Measurements from ENCODE around the gene USP3.

USP3 gene, protein sequence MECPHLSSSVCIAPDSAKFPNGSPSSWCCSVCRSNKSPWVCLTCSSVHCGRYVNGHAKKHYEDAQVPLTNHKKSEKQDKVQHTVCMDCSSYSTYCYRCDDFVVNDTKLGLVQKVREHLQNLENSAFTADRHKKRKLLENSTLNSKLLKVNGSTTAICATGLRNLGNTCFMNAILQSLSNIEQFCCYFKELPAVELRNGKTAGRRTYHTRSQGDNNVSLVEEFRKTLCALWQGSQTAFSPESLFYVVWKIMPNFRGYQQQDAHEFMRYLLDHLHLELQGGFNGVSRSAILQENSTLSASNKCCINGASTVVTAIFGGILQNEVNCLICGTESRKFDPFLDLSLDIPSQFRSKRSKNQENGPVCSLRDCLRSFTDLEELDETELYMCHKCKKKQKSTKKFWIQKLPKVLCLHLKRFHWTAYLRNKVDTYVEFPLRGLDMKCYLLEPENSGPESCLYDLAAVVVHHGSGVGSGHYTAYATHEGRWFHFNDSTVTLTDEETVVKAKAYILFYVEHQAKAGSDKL

DNA sequence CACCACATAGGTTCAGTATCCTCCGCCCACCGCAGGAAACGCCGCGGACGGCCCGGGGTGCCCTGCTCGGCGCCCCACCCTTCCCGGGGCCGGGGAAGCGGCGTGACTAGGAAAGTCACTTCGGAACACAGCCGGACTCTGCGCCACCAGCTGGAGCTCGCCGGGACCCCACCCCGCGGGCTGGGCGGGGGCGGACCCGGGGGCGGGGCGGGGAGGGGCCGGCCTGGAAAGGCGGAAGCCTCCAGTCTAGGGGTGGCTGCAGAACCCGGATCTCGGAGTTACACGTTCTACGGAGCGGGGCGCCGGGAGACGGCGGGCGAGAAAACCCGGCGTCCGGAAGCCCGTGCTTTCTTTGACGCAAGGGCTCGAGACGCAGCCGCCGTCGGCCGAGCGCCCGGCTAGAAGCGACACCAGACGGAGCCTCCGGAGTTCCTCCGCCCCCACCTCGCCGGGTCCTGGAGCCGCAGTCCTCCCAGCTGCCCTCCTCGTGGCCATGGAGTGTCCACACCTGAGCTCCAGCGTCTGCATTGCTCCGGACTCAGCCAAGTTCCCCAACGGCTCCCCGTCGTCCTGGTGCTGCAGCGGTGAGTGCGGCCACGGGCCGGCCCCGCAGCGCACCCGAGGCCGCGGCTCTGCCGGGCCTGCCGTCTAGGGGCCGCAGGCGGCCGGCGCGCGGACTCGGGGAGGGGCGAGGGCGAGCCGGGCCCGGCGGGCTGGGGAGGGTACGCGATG is at the start of gene USP3:
TSS of gene USP3 (plus strand) at position 347 of the 732 bp plus-strand sequence. CDS start at position 494, 147 bp downstream.
- Mint-ChIP-seq H3K4me1 (peaks cover 69% of the 10 kb centered on the region), H3K9me3 (no peaks in the 10 kb centered on the region), H3K27ac (peak within 1 kb of the TSS; percentile 100), H3K36me3 (peaks cover 31% of the 10 kb centered on the region), H3K4me3 (peak within 1 kb of the TSS; percentile 87)
- ATAC-seq (peak; percentile 77), DNase-seq (ENCODE audit: low spot score in 2 of 2) (peak; percentile 97 to 99)

DNA sequence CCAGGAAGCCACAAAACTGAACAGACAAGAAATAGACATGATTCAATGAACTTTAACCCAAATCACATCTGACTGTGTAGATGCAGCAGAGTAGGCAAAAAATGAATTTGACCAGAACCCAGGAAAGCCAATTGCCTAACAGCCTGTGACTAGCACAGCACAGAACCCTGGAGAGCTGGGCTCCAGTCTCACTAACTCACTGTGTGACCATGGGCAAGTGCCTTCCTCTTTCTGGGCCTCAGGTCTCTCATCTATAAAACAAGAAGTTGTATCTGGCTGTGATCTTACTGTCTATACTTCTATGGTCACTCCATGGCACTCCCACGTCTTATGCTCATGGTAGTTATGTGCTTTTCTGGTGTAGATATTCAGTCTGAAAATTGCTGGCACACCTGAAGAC is 48.1 kb upstream of the USP3 start:
- no peaks in the 10 kb centered on the region for H3K9me3 Mint-ChIP-seq
- ATAC-seq (no peak), DNase-seq (ENCODE audit: low spot score in 2 of 2) (no peak)
- no peaks in the 10 kb centered on the region for H3K36me3 Mint-ChIP-seq
- H3K4me3 Mint-ChIP-seq, result no peak overlapping the region
- H3K27ac Mint-ChIP-seq, result no peak overlapping the region
- H3K4me1 Mint-ChIP-seq, result no peaks in the 10 kb centered on the region

DNA sequence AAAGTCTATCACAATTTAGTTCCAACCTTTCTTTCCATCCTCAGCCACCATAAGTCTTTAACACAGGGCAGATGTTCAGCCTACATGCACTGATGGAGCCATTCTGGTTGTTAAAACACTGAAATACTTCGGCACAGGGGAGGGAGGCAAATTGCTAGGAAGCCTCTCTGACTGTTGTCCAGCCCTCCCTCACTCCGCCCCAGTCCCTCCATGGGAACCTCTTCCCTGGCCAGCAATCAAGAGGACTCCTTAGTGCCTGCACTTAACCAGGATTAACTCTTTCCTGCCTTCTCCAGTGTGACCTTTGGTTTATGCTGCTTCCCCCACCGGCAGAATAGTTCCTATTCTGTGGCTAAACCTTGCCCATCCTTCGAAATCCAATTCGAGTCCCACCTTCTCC is 47.0 kb upstream of the USP3 start:
- Mint-ChIP-seq H3K27ac (no peak overlapping the region), H3K9me3 (no peaks in the 10 kb centered on the region), H3K4me1 (no peaks in the 10 kb centered on the region), H3K36me3 (no peaks in the 10 kb centered on the region), H3K4me3 (no peak overlapping the region)
- no peak for DNase-seq (ENCODE audit: low spot score in 2 of 2)
- ATAC-seq, result no peak

GRCh38 chr15:63458026-63458425 is 46.4 kb upstream of the USP3 start:
- Mint-ChIP-seq H3K36me3 (no peaks in the 10 kb centered on the region), H3K9me3 (no peaks in the 10 kb centered on the region), H3K27ac (no peak overlapping the region), H3K4me1 (no peaks in the 10 kb centered on the region), H3K4me3 (no peak overlapping the region)
- ATAC-seq, result no peak
- DNase-seq (ENCODE audit: low spot score in 2 of 2), result no peak

DNA sequence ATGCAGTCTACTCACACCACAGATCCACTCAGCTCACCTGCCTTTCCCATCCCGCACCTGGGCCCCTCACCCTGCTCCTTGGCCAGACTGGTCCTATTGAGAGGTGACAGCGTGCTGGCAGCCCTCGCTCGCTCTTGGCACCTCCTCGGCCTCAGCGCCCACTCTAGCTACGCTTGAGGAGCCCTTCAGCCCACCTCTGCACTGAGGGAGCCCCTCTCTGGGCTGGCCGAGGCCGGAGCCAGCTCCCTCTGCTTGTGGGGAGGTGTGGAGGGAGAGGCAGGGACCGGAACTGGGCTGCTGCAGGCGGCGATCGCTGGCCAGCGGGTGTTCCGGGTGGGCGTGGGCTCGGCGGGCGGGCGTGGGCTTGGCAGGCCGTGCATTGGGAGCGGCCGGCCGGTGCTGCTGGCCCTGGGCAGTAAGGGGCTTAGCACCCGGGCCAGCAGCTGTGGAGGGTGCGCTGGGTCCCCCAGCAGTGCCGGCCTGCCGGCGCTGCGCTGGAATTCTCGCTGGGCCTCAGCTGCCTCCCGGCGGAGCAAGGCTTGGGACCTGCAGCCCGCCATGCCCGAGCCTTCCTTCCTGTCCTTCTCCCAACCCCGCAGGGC is 45.5 kb upstream of the USP3 start:
- DNase-seq (ENCODE audit: low spot score in 2 of 2) (no peak), ATAC-seq (no peak)
- no peaks in the 10 kb centered on the region for H3K4me1 Mint-ChIP-seq
- no peaks in the 10 kb centered on the region for H3K36me3 Mint-ChIP-seq
- H3K27ac Mint-ChIP-seq, result no peak overlapping the region
- H3K9me3 Mint-ChIP-seq, result no peaks in the 10 kb centered on the region
- no peak overlapping the region for H3K4me3 Mint-ChIP-seq

DNA sequence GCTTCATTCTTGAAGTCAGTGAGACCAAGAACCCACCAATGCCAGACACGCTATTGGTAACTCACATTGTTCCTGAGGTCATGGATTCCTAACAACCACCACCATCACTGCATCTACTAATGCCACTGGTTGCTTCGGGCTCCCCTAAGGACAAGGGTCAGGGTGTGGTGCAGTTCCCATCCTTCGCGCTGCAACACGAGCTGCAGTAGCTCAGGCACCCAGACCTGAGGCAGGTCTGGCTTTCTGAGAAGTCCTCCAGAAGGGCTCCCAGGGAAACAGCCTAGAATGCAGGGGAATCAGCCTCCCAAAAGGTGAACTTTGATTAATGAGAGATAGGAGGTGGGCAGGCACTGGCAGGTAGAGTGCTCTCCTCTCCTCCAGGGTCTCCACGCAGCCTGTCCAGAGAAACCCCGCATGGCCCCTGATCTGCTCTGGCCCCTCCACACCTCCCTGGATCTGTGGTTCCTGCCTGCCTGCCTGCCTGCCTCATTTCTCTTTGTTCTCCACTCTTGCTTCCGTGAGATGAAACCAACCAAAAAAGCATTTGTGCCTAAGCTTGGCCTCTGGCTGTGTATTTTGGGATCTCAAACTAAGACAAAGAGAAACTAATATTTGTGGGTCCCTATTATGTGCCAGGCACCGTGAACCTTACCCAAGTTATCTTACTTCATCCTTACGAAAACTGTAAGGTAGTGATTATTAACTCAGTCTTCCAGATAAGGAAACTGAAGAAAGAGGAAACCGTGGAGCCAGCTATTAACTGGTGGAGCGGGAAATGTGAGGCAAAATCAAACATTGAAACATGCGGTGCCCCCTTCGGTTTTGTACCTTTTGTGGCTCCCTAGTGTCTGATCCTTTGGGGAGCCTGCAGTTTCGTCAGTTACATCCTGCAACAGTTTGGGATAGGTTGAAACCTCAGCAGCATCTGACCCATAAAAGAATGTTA is 43.9 kb upstream of the USP3 start:
- no peak for ATAC-seq
- H3K4me3 Mint-ChIP-seq, result no peak overlapping the region

GRCh38 chr15:63461230-63461985 is 43.0 kb upstream of the USP3 start:
- Mint-ChIP-seq H3K4me3 (no peak overlapping the region), H3K27ac (no peak overlapping the region), H3K9me3 (no peaks in the 10 kb centered on the region), H3K4me1 (peaks cover 2% of the 10 kb centered on the region), H3K36me3 (no peaks in the 10 kb centered on the region)
- DNase-seq (ENCODE audit: low spot score in 2 of 2) (no peak), ATAC-seq (no peak)

More for the DNA sequence above, 43.9 kb upstream of the USP3 start:
- no peaks in the 10 kb centered on the region for H3K4me1 Mint-ChIP-seq
- H3K36me3 Mint-ChIP-seq, result no peaks in the 10 kb centered on the region
- H3K27ac Mint-ChIP-seq, result no peak overlapping the region
- no peaks in the 10 kb centered on the region for H3K9me3 Mint-ChIP-seq
- DNase-seq (ENCODE audit: low spot score in 2 of 2), result no peak

GRCh38 chr15:63462088-63462487 is 42.3 kb upstream of the USP3 start:
- H3K9me3 Mint-ChIP-seq, result no peaks in the 10 kb centered on the region
- H3K4me3 Mint-ChIP-seq, result no peak overlapping the region
- H3K36me3 Mint-ChIP-seq, result no peaks in the 10 kb centered on the region
- no peak for ATAC-seq
- H3K4me1 Mint-ChIP-seq, result peaks cover 8% of the 10 kb centered on the region
- no peak for DNase-seq (ENCODE audit: low spot score in 2 of 2)
- no peak overlapping the region for H3K27ac Mint-ChIP-seq

- Mint-ChIP-seq H3K27ac (no peak overlapping the region), H3K9me3 (no peaks in the 10 kb centered on the region), H3K4me1 (peaks cover 8% of the 10 kb centered on the region), H3K36me3 (no peaks in the 10 kb centered on the region), H3K4me3 (no peak overlapping the region)
- ATAC-seq, result no peak
- no peak for DNase-seq (ENCODE audit: low spot score in 2 of 2)
Observed at GRCh38 chr15:63463036-63463435, 41.4 kb upstream of the USP3 start.

DNA sequence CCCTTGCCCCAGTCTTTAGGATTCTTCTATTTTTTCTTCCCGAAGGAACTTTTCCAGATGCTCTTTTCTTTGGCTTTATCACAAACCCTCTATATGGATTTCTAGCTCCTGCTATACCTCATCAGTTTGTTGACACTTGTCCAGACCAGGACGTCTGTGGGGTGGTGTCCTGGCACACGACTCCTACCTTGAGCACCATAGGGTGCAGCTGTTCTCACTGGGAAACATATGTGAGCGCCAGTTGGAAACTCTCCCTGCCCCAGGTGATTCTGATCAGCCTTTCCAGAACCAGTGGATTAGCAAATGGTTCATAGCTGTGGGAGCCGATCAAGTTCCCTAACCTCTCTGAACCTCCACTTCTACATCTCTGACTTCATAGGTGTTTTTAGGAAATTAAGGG is 40.6 kb upstream of the USP3 start:
- peaks cover 9% of the 10 kb centered on the region for H3K4me1 Mint-ChIP-seq
- no peak overlapping the region for H3K27ac Mint-ChIP-seq
- H3K9me3 Mint-ChIP-seq, result no peaks in the 10 kb centered on the region
- no peak overlapping the region for H3K4me3 Mint-ChIP-seq
- DNase-seq (ENCODE audit: low spot score in 2 of 2) (no peak), ATAC-seq (no peak)
- H3K36me3 Mint-ChIP-seq, result no peaks in the 10 kb centered on the region

GRCh38 chr15:63465104-63465503 is 39.3 kb upstream of the USP3 start:
- Mint-ChIP-seq H3K9me3 (no peaks in the 10 kb centered on the region), H3K4me1 (peaks cover 16% of the 10 kb centered on the region), H3K4me3 (no peak overlapping the region), H3K36me3 (no peaks in the 10 kb centered on the region), H3K27ac (no peak overlapping the region)
- no peak for DNase-seq (ENCODE audit: low spot score in 2 of 2)
- no peak for ATAC-seq

- peak; percentile 87 for ATAC-seq
- Mint-ChIP-seq H3K27ac (peak overlapping the region; percentile 10), H3K4me3 (no peak overlapping the region), H3K36me3 (no peaks in the 10 kb centered on the region), H3K4me1 (peaks cover 16% of the 10 kb centered on the region), H3K9me3 (no peaks in the 10 kb centered on the region)
- DNase-seq (ENCODE audit: low spot score in 2 of 2), result peak; percentile 32 to 76
Observed at GRCh38 chr15:63466378-63467192, 37.8 kb upstream of the USP3 start.

- H3K4me1 Mint-ChIP-seq, result peaks cover 32% of the 10 kb centered on the region
- H3K4me3 Mint-ChIP-seq, result no peak overlapping the region
Observed at GRCh38 chr15:63469190-63469589, 35.2 kb upstream of the USP3 start.

More at GRCh38 chr15:63469190-63469589, 35.2 kb upstream of the USP3 start:
- Mint-ChIP-seq H3K36me3 (no peaks in the 10 kb centered on the region), H3K9me3 (no peaks in the 10 kb centered on the region), H3K27ac (no peak overlapping the region)
- DNase-seq (ENCODE audit: low spot score in 2 of 2) (no peak), ATAC-seq (peak; percentile 73)
